Suprapubic skin (tissue), 4 donors: ENCODE results near the gene KAT2B. TPM values are rescaled to one million over a fixed set of nuclear protein-coding genes. Genes with fewer than 3 reads are reported as not detected.

ENCODE experiments used
- DNase-seq, 2 donors: peaks; one replicate each; pipeline ENCODE4 v3.0.0-alpha.2; 2019; ENCODE audit warnings: low spot score in 2 of 2
- H3K27ac ChIP-seq: fragments of 200-600 bp; sonication (generic); one replicate; pipeline ENCODE4 v1.5.1; 2019
- H3K27me3 ChIP-seq: fragments of 200-600 bp; sonication (generic); one replicate; pipeline ENCODE4 v1.5.1; 2019
- H3K36me3 ChIP-seq: fragments of 200-600 bp; sonication (generic); one replicate; pipeline ENCODE4 v1.5.1; 2019
- H3K4me1 ChIP-seq: fragments of 200-600 bp; sonication (generic); one replicate; pipeline ENCODE4 v1.5.1; 2019
- H3K4me3 ChIP-seq: fragments of 200-600 bp; sonication (generic); one replicate; pipeline ENCODE4 v1.5.1; 2019; ENCODE audit warnings: mild to moderate bottlenecking
- H3K9me3 ChIP-seq: fragments of 200-600 bp; sonication (generic); one replicate; pipeline ENCODE4 v1.5.1; 2019
- EP300 ChIP-seq: sonication (generic); formaldehyde crosslinking; IDR thresholded peaks from one replicate; pipeline ENCODE4 v1.6.1; 2017; ENCODE audit warnings: antibody characterized with exemption
- POLR2A ChIP-seq, 2 donors: fragments of 450-650 bp; IDR thresholded peaks; one replicate each; pipeline ENCODE4 v1.6.1; 2017; ENCODE audit warnings: antibody characterized with exemption in 2 of 2, mild to moderate bottlenecking in 2 of 2, moderate library complexity in 2 of 2
- POLR2AphosphoS5 ChIP-seq, 3 donors: sonication (generic); formaldehyde crosslinking; IDR thresholded peaks; one replicate each; pipeline ENCODE4 v1.6.1; 2017; ENCODE audit warnings: antibody characterized with exemption in 3 of 3
- WGBS: methylation state at CpG from one replicate; pipeline ENCODE4 v1.1.5; 2018; 5-methylcytosine and 5-hydroxymethylcytosine counted together
- total RNA-seq, 4 donors: library from RNA; depleted of rRNA; stranded (reverse); fragments of >200 nt; gene quantifications; one replicate each; pipeline ENCODE4 v1.1.0, GENCODE V29; 2016
- TF ChIP-seq, protein P1 (sequence below), 2 donors: fragments of 200-600 bp in 1 of 2; fragments of 450-650 bp in 1 of 2; sonication (generic) in 1 of 2; IDR thresholded peaks; one replicate each; pipeline ENCODE4 v1.5.1; 2016 to 2019; ENCODE audit warnings: antibody characterized with exemption in 2 of 2, mild to moderate bottlenecking in 1 of 2, moderate library complexity in 1 of 2

Gene KAT2B
- total RNA-seq, 4 donors from 2014 or later: 35.7 to 63.7 (median 40.2) TPM

GRCh38 chr3:20055020-20055775, 15.0 kb downstream of the KAT2B start:
- Histone ChIP-seq H3K4me3 (no peak overlapping the region), H3K36me3 (no peaks in the 10 kb centered on the region), H3K27me3 (no peaks in the 10 kb centered on the region), H3K4me1 (peaks cover 65% of the 10 kb centered on the region), H3K9me3 (no peaks in the 10 kb centered on the region), H3K27ac (peak overlapping the region; percentile 56)
- WGBS: 51% methylated on average over 10 of the region's 10 CpGs
- DNase-seq: no peak
- TF ChIP-seq EP300: no peak
- TF ChIP-seq, protein P1, sequence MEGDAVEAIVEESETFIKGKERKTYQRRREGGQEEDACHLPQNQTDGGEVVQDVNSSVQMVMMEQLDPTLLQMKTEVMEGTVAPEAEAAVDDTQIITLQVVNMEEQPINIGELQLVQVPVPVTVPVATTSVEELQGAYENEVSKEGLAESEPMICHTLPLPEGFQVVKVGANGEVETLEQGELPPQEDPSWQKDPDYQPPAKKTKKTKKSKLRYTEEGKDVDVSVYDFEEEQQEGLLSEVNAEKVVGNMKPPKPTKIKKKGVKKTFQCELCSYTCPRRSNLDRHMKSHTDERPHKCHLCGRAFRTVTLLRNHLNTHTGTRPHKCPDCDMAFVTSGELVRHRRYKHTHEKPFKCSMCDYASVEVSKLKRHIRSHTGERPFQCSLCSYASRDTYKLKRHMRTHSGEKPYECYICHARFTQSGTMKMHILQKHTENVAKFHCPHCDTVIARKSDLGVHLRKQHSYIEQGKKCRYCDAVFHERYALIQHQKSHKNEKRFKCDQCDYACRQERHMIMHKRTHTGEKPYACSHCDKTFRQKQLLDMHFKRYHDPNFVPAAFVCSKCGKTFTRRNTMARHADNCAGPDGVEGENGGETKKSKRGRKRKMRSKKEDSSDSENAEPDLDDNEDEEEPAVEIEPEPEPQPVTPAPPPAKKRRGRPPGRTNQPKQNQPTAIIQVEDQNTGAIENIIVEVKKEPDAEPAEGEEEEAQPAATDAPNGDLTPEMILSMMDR (IDR thresholded peaks at IDR 0.05): no peak
- no peak for TF ChIP-seq POLR2A (IDR thresholded peaks at IDR 0.05)
- TF ChIP-seq POLR2AphosphoS5 (IDR thresholded peaks at IDR 0.05): no peak

GRCh38 chr3:20055842-20056241, 15.6 kb downstream of the KAT2B start:
- DNase-seq: no peak
- Histone ChIP-seq H3K36me3 (no peaks in the 10 kb centered on the region), H3K27ac (peak overlapping the region; percentile 89), H3K4me1 (peaks cover 69% of the 10 kb centered on the region), H3K9me3 (no peaks in the 10 kb centered on the region), H3K27me3 (no peaks in the 10 kb centered on the region), H3K4me3 (no peak overlapping the region)
- TF ChIP-seq, protein P1 (IDR thresholded peaks at IDR 0.05): no peak
- TF ChIP-seq POLR2A (IDR thresholded peaks at IDR 0.05) (no peak), POLR2AphosphoS5 (IDR thresholded peaks at IDR 0.05) (no peak), EP300 (no peak)
- WGBS: 76% methylated on average over 3 of the region's 3 CpGs

DNA sequence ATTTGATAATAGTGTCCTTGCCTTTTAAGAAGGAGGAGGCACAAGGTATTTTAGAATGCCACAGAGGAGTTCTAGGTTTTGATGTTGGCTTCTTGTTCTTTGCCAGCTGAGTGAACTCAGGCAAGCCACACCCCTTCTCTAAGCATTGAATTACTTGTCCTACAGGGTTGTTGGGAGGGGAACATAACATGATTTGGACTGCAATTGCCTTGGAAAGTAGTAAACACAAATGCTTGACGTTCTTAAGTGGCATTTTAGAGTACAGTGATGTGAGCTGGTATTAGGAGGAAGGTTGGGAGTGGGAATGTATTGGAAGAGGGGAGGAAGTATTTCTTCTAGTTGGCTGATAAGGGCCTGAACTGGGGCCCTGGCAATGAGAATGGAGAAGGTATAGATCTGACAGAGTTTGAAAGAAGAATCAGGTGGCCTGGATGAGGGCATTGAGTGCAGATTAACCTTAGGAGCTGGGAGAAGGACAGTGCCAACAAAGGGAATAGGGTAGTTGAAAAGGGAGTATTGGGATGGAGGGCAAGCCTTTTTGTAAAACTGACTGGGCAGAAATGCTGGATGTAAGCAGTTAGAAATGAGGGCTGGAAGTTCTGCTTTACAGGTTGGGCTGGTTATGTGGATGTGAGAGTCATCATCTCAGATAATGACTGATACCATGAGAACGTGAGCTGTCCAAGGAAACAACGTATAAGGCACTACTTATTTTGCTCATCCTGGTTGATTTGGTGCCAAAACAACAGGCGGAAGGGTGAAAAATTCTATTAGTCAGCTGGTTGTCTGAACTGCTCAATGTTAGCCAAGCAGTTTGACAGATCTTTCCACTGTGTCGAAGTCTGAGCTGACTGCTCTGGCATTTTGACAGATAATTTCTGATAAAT, 16.7 kb downstream of the KAT2B start:
- H3K4me1 ChIP-seq: peaks cover 65% of the 10 kb centered on the region

DNA sequence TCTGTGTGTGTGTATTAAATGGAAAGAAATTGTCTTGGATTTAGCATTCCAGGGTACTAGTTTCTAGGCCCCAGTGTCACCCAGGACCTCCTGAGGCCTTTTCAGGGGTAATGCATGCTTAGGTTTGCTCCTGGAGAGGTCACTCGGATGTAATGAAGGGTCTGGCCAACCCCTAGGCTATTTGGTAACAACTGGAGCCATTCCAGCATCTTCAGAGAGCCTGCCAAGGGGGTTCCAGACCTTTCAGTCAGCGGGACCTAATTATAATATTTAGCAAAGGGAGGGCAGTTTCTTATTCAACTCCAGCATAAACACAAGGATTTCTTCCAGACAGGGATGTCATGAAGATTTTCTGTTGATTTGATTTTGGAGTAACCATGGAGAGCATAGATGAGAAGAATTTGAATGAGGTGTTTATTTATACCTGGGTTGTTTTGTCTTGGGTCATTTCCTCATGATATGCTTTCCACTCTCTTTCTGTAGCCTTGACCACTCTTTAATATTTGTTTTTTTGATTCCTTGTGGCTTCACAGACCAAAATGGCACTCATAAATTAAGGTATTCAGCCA, 17.4 kb downstream of the KAT2B start:
- Histone ChIP-seq H3K9me3 (no peaks in the 10 kb centered on the region), H3K27me3 (no peaks in the 10 kb centered on the region), H3K27ac (peak overlapping the region; percentile 89), H3K36me3 (no peaks in the 10 kb centered on the region), H3K4me1 (peaks cover 65% of the 10 kb centered on the region), H3K4me3 (no peak overlapping the region)
- 53% methylated on average over 2 of the region's 2 CpGs for WGBS
- TF ChIP-seq POLR2A (IDR thresholded peaks at IDR 0.05) (no peak), EP300 (no peak)
- no peak for DNase-seq

More for the DNA sequence above, 16.7 kb downstream of the KAT2B start:
- no peaks in the 10 kb centered on the region for H3K36me3 ChIP-seq
- H3K27me3 ChIP-seq: no peaks in the 10 kb centered on the region
- H3K4me3 ChIP-seq: no peak overlapping the region
- H3K9me3 ChIP-seq: no peaks in the 10 kb centered on the region
- no peak for DNase-seq
- TF ChIP-seq EP300 (no peak), POLR2AphosphoS5 (IDR thresholded peaks at IDR 0.05) (peak in 2 of 3 donors; percentile 33 to 73)
- WGBS: 9% methylated on average over 5 of the region's 5 CpGs
- H3K27ac ChIP-seq: peak overlapping the region; percentile 89

- Histone ChIP-seq H3K4me3 (no peak overlapping the region), H3K27me3 (no peaks in the 10 kb centered on the region), H3K36me3 (no peaks in the 10 kb centered on the region), H3K9me3 (no peaks in the 10 kb centered on the region), H3K27ac (no peak overlapping the region), H3K4me1 (peaks cover 67% of the 10 kb centered on the region)
- TF ChIP-seq POLR2A (IDR thresholded peaks at IDR 0.05): no peak
- no peak for TF ChIP-seq EP300
- TF ChIP-seq, protein P1 (IDR thresholded peaks at IDR 0.05): no peak
- TF ChIP-seq POLR2AphosphoS5 (IDR thresholded peaks at IDR 0.05): no peak
- 87% methylated on average over 3 of the region's 3 CpGs for WGBS
- DNase-seq: no peak
These were observed 19.7 kb downstream of the KAT2B start for GRCh38 chr3:20059929-20060328.
